GM12891 (cell line): ENCODE measurements around the gene TIPRL.

Source experiments
- POLR2A ChIP-seq: IDR thresholded peaks from 2 replicates; pipeline ENCODE4 v1.6.1; 2011; ENCODE audit warnings: low read depth, low read length, control low read depth
- POLR2AphosphoS5 ChIP-seq: IDR thresholded peaks from 2 replicates; pipeline ENCODE4 v1.6.1; 2011; ENCODE audit warnings: low read depth, low read length, control low read depth
- SPI1 ChIP-seq: IDR thresholded peaks from 2 replicates; pipeline ENCODE4 v1.6.1; 2011; ENCODE audit warnings: low read depth, low read length, control low read depth

DNA sequence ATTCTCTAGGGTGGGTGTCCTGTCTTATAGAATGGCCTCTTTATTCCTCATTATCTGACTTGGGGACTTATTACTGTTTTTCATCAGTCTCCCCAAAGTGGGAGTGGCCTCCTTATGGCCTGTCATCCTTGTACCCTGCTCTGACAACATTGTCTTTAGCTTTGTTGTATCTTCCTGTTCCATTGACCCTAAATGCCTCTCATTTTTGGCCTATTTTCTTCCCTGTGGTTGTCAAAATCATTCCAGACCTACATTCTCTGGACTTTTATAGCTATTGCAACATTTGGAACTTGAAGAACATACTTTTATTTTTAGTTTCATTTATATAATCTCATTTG lies 56.8 kb downstream of the TIPRL start:
- no peak for TF ChIP-seq POLR2AphosphoS5
- TF ChIP-seq POLR2A = no peak
- TF ChIP-seq SPI1 = no peak
